A549 treated with AZD9567 at 1 μM for 4 hours (cell line): ENCODE data around the gene ADGRE2. TPM values are rescaled to one million over a fixed set of nuclear protein-coding genes. Genes with fewer than 3 reads are reported as not detected.

Experiments used
- total RNA-seq: library from RNA; stranded (reverse); fragments of 200-300 nt; extraction: Qiagen RNA extraction; gene quantifications from 5 replicates; pipeline ENCODE4 v1.2.3, GENCODE V29; 2022; ENCODE audit not compliant: insufficient read depth

Gene ADGRE2
- 0.71 to 1.1 TPM (median 0.85 TPM) in 4 of 5 replicates, not detected in the other for total RNA-seq

DNA sequence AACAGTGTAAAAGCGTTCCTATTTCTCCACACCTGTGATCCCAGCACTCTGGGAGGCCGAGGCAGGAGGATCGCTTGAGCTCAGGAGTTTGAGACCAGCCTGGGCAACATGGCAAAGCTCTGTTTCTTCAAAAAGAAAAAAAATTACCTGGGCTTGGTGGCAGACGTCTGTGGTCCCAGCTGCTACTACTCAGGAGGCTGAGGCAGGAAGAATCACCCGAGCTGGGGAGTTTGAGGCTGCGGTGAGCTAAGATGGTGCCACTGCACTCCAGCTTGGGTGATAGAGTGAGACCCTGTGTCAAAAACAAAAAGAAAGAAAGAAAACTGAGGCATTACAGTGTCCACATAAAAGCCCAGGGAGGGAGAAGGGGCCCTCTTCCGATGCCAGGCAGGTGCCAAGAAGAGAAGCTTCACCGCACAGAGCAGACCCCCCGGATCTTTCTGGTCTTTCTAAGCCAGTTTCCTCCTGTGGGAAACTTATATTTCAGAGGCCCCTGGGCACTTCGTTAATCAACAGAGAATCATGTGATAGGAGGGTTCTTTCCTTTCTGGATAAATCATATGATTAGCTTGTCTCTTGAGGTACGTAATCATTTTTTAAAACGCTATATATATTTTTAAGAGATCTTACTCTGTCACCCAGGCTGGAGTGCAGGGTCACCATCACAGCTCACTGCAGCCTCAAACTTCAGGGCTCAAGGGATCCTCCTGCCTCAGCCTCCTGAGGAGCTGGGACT, at the start of gene ADGRE2:
Gene ADGRE2, minus strand, starts transcription at position 451 of the 736 bp plus-strand sequence. CDS start 1,804 bp downstream, outside the sequence.

GRCh38 chr19:14689598-14690503, 88.5 kb downstream of the ADGRE2 start, which contains the start of gene ZNF333:
Gene ZNF333, plus strand, starts transcription at chr19:14690048. Its CDS starts 3,444 bp downstream, at chr19:14693492.

Other genes with a start within 250 kb of the ADGRE2 start
- 134 to 187 TPM (median 185 TPM) in 5 replicates for gene TECR, start 249.0 kb downstream of the ADGRE2 start, total RNA-seq
- gene NDUFB7, start 206.5 kb downstream of the ADGRE2 start, total RNA-seq = 192 to 202 TPM (median 196 TPM) in 5 replicates
- gene CLEC17A, start 195.5 kb downstream of the ADGRE2 start, total RNA-seq = 0.06 TPM in 1 of 5 replicates, not detected in the others
- gene ADGRE3, start 103.7 kb downstream of the ADGRE2 start, total RNA-seq = not detected in 5 replicates
- gene ZNF333, start 88.5 kb downstream of the ADGRE2 start, total RNA-seq = 0.77 to 3.7 TPM (median 3.3 TPM) in 5 replicates
- not detected in 5 replicates for gene OR7A5, start 56.6 kb upstream of the ADGRE2 start, total RNA-seq
- not detected in 5 replicates for gene OR7C1, start 56.6 kb upstream of the ADGRE2 start, total RNA-seq
- gene OR7A10, start 70.4 kb upstream of the ADGRE2 start, total RNA-seq = not detected in 5 replicates
- not detected in 5 replicates for gene OR7A17, start 107.6 kb upstream of the ADGRE2 start, total RNA-seq
- not detected in 5 replicates for gene OR7C2, start 162.9 kb upstream of the ADGRE2 start, total RNA-seq
- not detected in 5 replicates for gene SLC1A6, start 201.3 kb upstream of the ADGRE2 start, total RNA-seq